ENCODE results near the gene ZBTB46.

Gene ZBTB46

GRCh38 chr20:63810730-63811490 lies 20.2 kb downstream of the ZBTB46 start:
- TF ChIP-seq CTCF (IDR thresholded peaks at IDR 0.05; ENCODE audit: borderline replicate concordance, extremely low read depth, low read length, poor library complexity, severe bottlenecking) = no peak
- no peak for TF ChIP-seq EZH2 (IDR thresholded peaks at IDR 0.05; ENCODE audit: borderline replicate concordance, low read depth, low read length, severe bottlenecking)
- H3K36me3 ChIP-seq (ENCODE audit: insufficient read depth, low read length) = no peaks in the 10 kb centered on the region
- no peaks in the 10 kb centered on the region for H3K9me3 ChIP-seq (ENCODE audit: insufficient read depth, low read length, severe bottlenecking)
- H2AFZ ChIP-seq (ENCODE audit: low read depth, low read length) = no peak overlapping the region
- no peak overlapping the region for H3K4me3 ChIP-seq (ENCODE audit: low read depth in 1 of 2, low read length in 2 of 2)
- H3K27me3 ChIP-seq (ENCODE audit: insufficient read depth, low read length, poor library complexity) = no peaks in the 10 kb centered on the region
- ATAC-seq (ENCODE audit: insufficient read depth, low read depth) (no peak), DNase-seq (no peak)
- H3K4me2 ChIP-seq (ENCODE audit: insufficient read depth, low read length) = no peak overlapping the region
- H3K4me1 ChIP-seq (ENCODE audit: insufficient read depth, low read length) = no peaks in the 10 kb centered on the region
- no peak overlapping the region for H3K27ac ChIP-seq (ENCODE audit: low read length)
- H3K79me2 ChIP-seq (ENCODE audit: insufficient read depth, low read length) = no peaks in the 10 kb centered on the region
- no peak overlapping the region for H3K9ac ChIP-seq (ENCODE audit: low read depth, low read length)
- peaks cover 12% of the 10 kb centered on the region for H4K20me1 ChIP-seq (ENCODE audit: insufficient read depth, low read length)

GRCh38 chr20:63809856-63810255 lies 21.2 kb downstream of the ZBTB46 start:
- H4K20me1 ChIP-seq (ENCODE audit: insufficient read depth, low read length) = peaks cover 1% of the 10 kb centered on the region
- ATAC-seq (ENCODE audit: insufficient read depth, low read depth) (no peak), DNase-seq (no peak)
- H3K9me3 ChIP-seq (ENCODE audit: insufficient read depth, low read length, severe bottlenecking) = no peaks in the 10 kb centered on the region
- no peak overlapping the region for H3K27ac ChIP-seq (ENCODE audit: low read length)
- no peak overlapping the region for H3K4me2 ChIP-seq (ENCODE audit: insufficient read depth, low read length)
- H3K36me3 ChIP-seq (ENCODE audit: insufficient read depth, low read length) = no peaks in the 10 kb centered on the region
- H3K79me2 ChIP-seq (ENCODE audit: insufficient read depth, low read length) = no peaks in the 10 kb centered on the region
- H3K4me3 ChIP-seq (ENCODE audit: low read depth in 1 of 2, low read length in 2 of 2) = no peak overlapping the region
- H3K27me3 ChIP-seq (ENCODE audit: insufficient read depth, low read length, poor library complexity) = no peaks in the 10 kb centered on the region
- no peaks in the 10 kb centered on the region for H3K4me1 ChIP-seq (ENCODE audit: insufficient read depth, low read length)
- H3K9ac ChIP-seq (ENCODE audit: low read depth, low read length) = no peak overlapping the region
- no peak overlapping the region for H2AFZ ChIP-seq (ENCODE audit: low read depth, low read length)
- TF ChIP-seq EZH2 (IDR thresholded peaks at IDR 0.05; ENCODE audit: borderline replicate concordance, low read depth, low read length, severe bottlenecking) = no peak

- H3K4me3 ChIP-seq (ENCODE audit: low read depth in 1 of 2, low read length in 2 of 2) = no peak overlapping the region
- TF ChIP-seq EZH2 (IDR thresholded peaks at IDR 0.05; ENCODE audit: borderline replicate concordance, low read depth, low read length, severe bottlenecking) (no peak), CTCF (IDR thresholded peaks at IDR 0.05; ENCODE audit: borderline replicate concordance, extremely low read depth, low read length, poor library complexity, severe bottlenecking) (no peak)
- DNase-seq = no peak
Observed at GRCh38 chr20:63808964-63809674, 21.9 kb downstream of the ZBTB46 start.

GRCh38 chr20:63808145-63808724 lies 22.8 kb downstream of the ZBTB46 start:
- H3K27me3 ChIP-seq (ENCODE audit: insufficient read depth, low read length, poor library complexity) = no peaks in the 10 kb centered on the region
- no peak overlapping the region for H3K4me2 ChIP-seq (ENCODE audit: insufficient read depth, low read length)
- no peak overlapping the region for H3K9ac ChIP-seq (ENCODE audit: low read depth, low read length)
- H3K79me2 ChIP-seq (ENCODE audit: insufficient read depth, low read length) = no peaks in the 10 kb centered on the region
- TF ChIP-seq CTCF (IDR thresholded peaks at IDR 0.05; ENCODE audit: borderline replicate concordance, extremely low read depth, low read length, poor library complexity, severe bottlenecking) (no peak), EZH2 (IDR thresholded peaks at IDR 0.05; ENCODE audit: borderline replicate concordance, low read depth, low read length, severe bottlenecking) (no peak)
- H3K4me1 ChIP-seq (ENCODE audit: insufficient read depth, low read length) = no peaks in the 10 kb centered on the region
- ATAC-seq (ENCODE audit: insufficient read depth, low read depth) (no peak), DNase-seq (no peak)
- H3K4me3 ChIP-seq (ENCODE audit: low read depth in 1 of 2, low read length in 2 of 2) = no peak overlapping the region
- H4K20me1 ChIP-seq (ENCODE audit: insufficient read depth, low read length) = no peaks in the 10 kb centered on the region
- no peaks in the 10 kb centered on the region for H3K9me3 ChIP-seq (ENCODE audit: insufficient read depth, low read length, severe bottlenecking)
- H3K27ac ChIP-seq (ENCODE audit: low read length) = no peak overlapping the region
- H3K36me3 ChIP-seq (ENCODE audit: insufficient read depth, low read length) = no peaks in the 10 kb centered on the region
- no peak overlapping the region for H2AFZ ChIP-seq (ENCODE audit: low read depth, low read length)

More at GRCh38 chr20:63808964-63809674, 21.9 kb downstream of the ZBTB46 start:
- H3K4me1 ChIP-seq (ENCODE audit: insufficient read depth, low read length) = no peaks in the 10 kb centered on the region
- H3K36me3 ChIP-seq (ENCODE audit: insufficient read depth, low read length) = no peaks in the 10 kb centered on the region
- no peaks in the 10 kb centered on the region for H3K9me3 ChIP-seq (ENCODE audit: insufficient read depth, low read length, severe bottlenecking)
- no peaks in the 10 kb centered on the region; the same call in 1 of the 2 replicates for H4K20me1 ChIP-seq (ENCODE audit: insufficient read depth, low read length)
- H3K27me3 ChIP-seq (ENCODE audit: insufficient read depth, low read length, poor library complexity) = no peaks in the 10 kb centered on the region
- H3K4me2 ChIP-seq (ENCODE audit: insufficient read depth, low read length) = no peak overlapping the region
- H3K9ac ChIP-seq (ENCODE audit: low read depth, low read length) = no peak overlapping the region
- H2AFZ ChIP-seq (ENCODE audit: low read depth, low read length) = no peak overlapping the region
- no peaks in the 10 kb centered on the region for H3K79me2 ChIP-seq (ENCODE audit: insufficient read depth, low read length)
- no peak overlapping the region for H3K27ac ChIP-seq (ENCODE audit: low read length)
- ATAC-seq (ENCODE audit: insufficient read depth, low read depth) = no peak

All from DND-41 (cell line).